GM19025 (cell line): Measurements from ENCODE around the gene PLXNA4.

Experiments
- ATAC-seq: cut with Tn5 transposase; IDR thresholded peaks from one replicate; pipeline ENCODE4 v1.9.1; 2021; ENCODE audit warnings: mild to moderate bottlenecking, low read depth, moderate library complexity; ENCODE audit not compliant: unreplicated experiment

Gene PLXNA4

GRCh38 chr7:132564849-132565248 is 11.4 kb downstream of the PLXNA4 start:
- no peak for ATAC-seq

- no peak for ATAC-seq
Observed at GRCh38 chr7:132564090-132564489, 12.2 kb downstream of the PLXNA4 start.

- no peak for ATAC-seq
Observed at GRCh38 chr7:132562690-132563089, 13.6 kb downstream of the PLXNA4 start.

- ATAC-seq = no peak
Observed at GRCh38 chr7:132561763-132562162, 14.5 kb downstream of the PLXNA4 start.

- no peak for ATAC-seq
Observed at GRCh38 chr7:132560825-132561529, 15.3 kb downstream of the PLXNA4 start.

GRCh38 chr7:132560105-132560504 is 16.2 kb downstream of the PLXNA4 start:
- no peak for ATAC-seq

GRCh38 chr7:132558815-132559214 is 17.5 kb downstream of the PLXNA4 start:
- ATAC-seq = no peak

- no peak for ATAC-seq
Observed at GRCh38 chr7:132557489-132558044, 18.7 kb downstream of the PLXNA4 start.

GRCh38 chr7:132554446-132554845 is 21.8 kb downstream of the PLXNA4 start:
- no peak for ATAC-seq

GRCh38 chr7:132553031-132553430 is 23.2 kb downstream of the PLXNA4 start:
- no peak for ATAC-seq

- ATAC-seq = no peak
Observed at GRCh38 chr7:132551886-132552285, 24.4 kb downstream of the PLXNA4 start.

GRCh38 chr7:132551439-132551838 is 24.8 kb downstream of the PLXNA4 start:
- no peak for ATAC-seq

- no peak for ATAC-seq
Observed at GRCh38 chr7:132548489-132549078, 27.7 kb downstream of the PLXNA4 start.

- no peak for ATAC-seq
Observed at GRCh38 chr7:132547821-132548220, 28.4 kb downstream of the PLXNA4 start.

GRCh38 chr7:132546366-132547127 is 29.7 kb downstream of the PLXNA4 start:
- ATAC-seq = no peak

GRCh38 chr7:132545756-132546155 is 30.5 kb downstream of the PLXNA4 start:
- no peak for ATAC-seq

- no peak for ATAC-seq
Observed at GRCh38 chr7:132544999-132545398, 31.3 kb downstream of the PLXNA4 start.

GRCh38 chr7:132544025-132544424 is 32.2 kb downstream of the PLXNA4 start:
- no peak for ATAC-seq

- no peak for ATAC-seq
Observed at GRCh38 chr7:132542895-132543294, 33.4 kb downstream of the PLXNA4 start.

GRCh38 chr7:132541656-132542055 is 34.6 kb downstream of the PLXNA4 start:
- no peak for ATAC-seq

- no peak for ATAC-seq
Observed at GRCh38 chr7:132537456-132538145, 38.7 kb downstream of the PLXNA4 start.
